ENCODE results near the gene AGAP5.
"Not testable (repeated sequence)": the region's sequence is repeated elsewhere in the genome, so short reads cannot be mapped to it uniquely, and the experiment has no call there.

DNA sequence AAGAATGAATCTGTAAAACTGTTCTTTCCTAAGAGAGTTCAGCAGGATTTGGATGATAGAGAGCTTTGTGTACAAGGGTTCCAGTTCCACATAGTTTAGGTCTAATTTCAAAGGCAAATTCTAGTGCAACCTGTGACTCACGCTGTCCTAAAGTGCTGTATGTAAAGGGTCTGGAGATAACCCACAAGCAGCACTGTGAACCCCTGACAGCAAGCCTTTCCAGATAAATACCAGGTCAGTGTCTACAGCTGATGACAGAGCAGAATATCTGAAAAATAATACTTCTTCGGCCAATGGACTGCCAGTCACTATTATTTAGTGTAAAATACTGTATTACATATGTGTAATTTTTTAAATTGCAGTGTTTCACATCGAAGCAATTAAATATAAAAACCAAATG is 16.0 kb upstream of the AGAP5 start:
- not testable (repeated sequence) for TF ChIP-seq CTCF (IDR thresholded peaks at IDR 0.05; ENCODE audit: low read length); EZH2 (IDR thresholded peaks at IDR 0.05; ENCODE audit: borderline replicate concordance, low read length)
